NCI-H1436 (cell line): ENCODE data around the gene ASIC2.

Experiments used
- DNase-seq: peaks from one replicate; lab custom pipeline; 2025; lab: John Stamatoyannopoulos, UW

The ASIC2 gene

GRCh38 chr17:33071656-33072055, 221.4 kb downstream of the ASIC2 start:
- no peak for DNase-seq

GRCh38 chr17:33057564-33057963, 235.5 kb downstream of the ASIC2 start:
- no peak for DNase-seq

- no peak for DNase-seq
Observed at GRCh38 chr17:33056399-33057146, 236.5 kb downstream of the ASIC2 start.

GRCh38 chr17:33055746-33056145, 237.3 kb downstream of the ASIC2 start:
- no peak for DNase-seq

GRCh38 chr17:33055171-33055611, 237.9 kb downstream of the ASIC2 start:
- DNase-seq = no peak

GRCh38 chr17:33054412-33054811, 238.7 kb downstream of the ASIC2 start:
- DNase-seq = no peak

GRCh38 chr17:33053676-33054075, 239.4 kb downstream of the ASIC2 start:
- DNase-seq = no peak

GRCh38 chr17:33052856-33053255, 240.2 kb downstream of the ASIC2 start:
- DNase-seq = no peak

GRCh38 chr17:33050611-33051140, 242.4 kb downstream of the ASIC2 start:
- no peak for DNase-seq

- DNase-seq = no peak
Observed at GRCh38 chr17:33049781-33050414, 243.2 kb downstream of the ASIC2 start.

- DNase-seq = no peak
Observed at GRCh38 chr17:33046361-33047255, 246.5 kb downstream of the ASIC2 start.

GRCh38 chr17:33045216-33045615, 247.9 kb downstream of the ASIC2 start:
- DNase-seq = no peak

- DNase-seq = no peak
Observed at GRCh38 chr17:33044771-33045170, 248.3 kb downstream of the ASIC2 start.

- no peak for DNase-seq
Observed at GRCh38 chr17:33040461-33040860, 252.6 kb downstream of the ASIC2 start.

GRCh38 chr17:33039874-33040273, 253.2 kb downstream of the ASIC2 start:
- DNase-seq = no peak

GRCh38 chr17:33038740-33039139, 254.4 kb downstream of the ASIC2 start:
- DNase-seq = peak; percentile 24

- no peak for DNase-seq
Observed at GRCh38 chr17:33033176-33033575, 259.9 kb downstream of the ASIC2 start.

- DNase-seq = no peak
Observed at GRCh38 chr17:33028778-33029177, 264.3 kb downstream of the ASIC2 start.

- DNase-seq = no peak
Observed at GRCh38 chr17:33028061-33028460, 265.0 kb downstream of the ASIC2 start.

GRCh38 chr17:33024688-33025486, 268.2 kb downstream of the ASIC2 start:
- no peak for DNase-seq

GRCh38 chr17:33023790-33024189, 269.3 kb downstream of the ASIC2 start:
- no peak for DNase-seq
